GM12873 (cell line): ENCODE results near the gene LEAP2.

Experiments
- CTCF ChIP-seq: IDR thresholded peaks from 2 replicates; pipeline ENCODE4 v1.5.1; 2012; ENCODE audit warnings: low read depth, mild to moderate bottlenecking, moderate library complexity, low read length, control low read depth; ENCODE audit not compliant: insufficient read depth; ENCODE audit errors: missing control alignments

Gene LEAP2

GRCh38 chr5:132898094-132898493 is 24.6 kb downstream of the LEAP2 start:
- no peak for TF ChIP-seq CTCF

GRCh38 chr5:132901036-132901435 is 27.6 kb downstream of the LEAP2 start:
- no peak for TF ChIP-seq CTCF

GRCh38 chr5:132901730-132902129 is 28.3 kb downstream of the LEAP2 start:
- TF ChIP-seq CTCF = no peak

GRCh38 chr5:132905938-132906337 is 32.5 kb downstream of the LEAP2 start:
- peak; percentile 14 for TF ChIP-seq CTCF

- TF ChIP-seq CTCF = no peak
These were observed 33.7 kb downstream of the LEAP2 start for GRCh38 chr5:132907161-132907560.

GRCh38 chr5:132909702-132910101 is 36.2 kb downstream of the LEAP2 start:
- TF ChIP-seq CTCF = no peak

GRCh38 chr5:132915681-132916080 is 42.2 kb downstream of the LEAP2 start:
- TF ChIP-seq CTCF = no peak
